ENCODE data around the gene LMO7.
"Not testable (repeated sequence)": the region's sequence is repeated elsewhere in the genome, so short reads cannot be mapped to it uniquely, and the experiment has no call there.

Gene LMO7

GRCh38 chr13:75695908-75696307 lies 59.8 kb downstream of the LMO7 start:
- in situ Hi-C loops (cut with HindIII; ENCODE audit: low sequenced_read_pairs) = loop anchor here (5.0 kb wide), 1 partner anchor 166 kb away; no protein-coding TSS in a partner anchor

GRCh38 chr13:75699062-75699461 lies 62.9 kb downstream of the LMO7 start:
- in situ Hi-C loops (cut with HindIII; ENCODE audit: low sequenced_read_pairs) = loop anchor here (5.0 kb wide), 1 partner anchor 163 kb away; no protein-coding TSS in a partner anchor

- in situ Hi-C loops (cut with HindIII; ENCODE audit: low sequenced_read_pairs) = loop anchor here (5.0 kb wide), 1 partner anchor 163 kb away; no protein-coding TSS in a partner anchor
Observed at GRCh38 chr13:75699717-75700116, 63.6 kb downstream of the LMO7 start.

DNA sequence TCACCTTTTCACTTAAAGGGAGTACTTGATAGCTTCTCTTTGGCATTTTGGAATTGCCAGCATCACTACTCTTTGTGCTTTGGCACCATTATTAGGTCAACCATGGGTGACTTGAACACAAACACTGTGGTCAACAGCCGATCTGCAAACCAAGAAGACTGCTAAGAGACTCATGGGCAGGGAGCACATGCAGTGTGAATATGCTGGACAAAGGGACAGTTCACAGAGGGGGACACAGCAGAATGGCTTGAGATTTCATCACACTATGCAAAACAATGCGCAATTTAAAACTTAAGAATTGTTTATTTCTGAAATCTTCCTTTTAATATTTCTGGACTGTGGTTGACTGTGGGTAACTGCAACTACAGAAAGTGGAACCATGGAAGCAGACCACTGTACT lies 64.4 kb downstream of the LMO7 start:
- in situ Hi-C loops (cut with HindIII; ENCODE audit: low sequenced_read_pairs) = no loop called here

- in situ Hi-C loops (cut with HindIII; ENCODE audit: low sequenced_read_pairs) = no loop called here
Observed at GRCh38 chr13:75702476-75702875, 66.3 kb downstream of the LMO7 start.

- in situ Hi-C loops (cut with HindIII; ENCODE audit: low sequenced_read_pairs) = no loop called here
Observed at GRCh38 chr13:75703769-75704168, 67.6 kb downstream of the LMO7 start.

GRCh38 chr13:75704194-75704926 lies 68.2 kb downstream of the LMO7 start:
- in situ Hi-C loops (cut with HindIII; ENCODE audit: low sequenced_read_pairs) = no loop called here

GRCh38 chr13:75704927-75705288 lies 68.8 kb downstream of the LMO7 start:
- in situ Hi-C loops (cut with HindIII; ENCODE audit: low sequenced_read_pairs) = no loop called here

DNA sequence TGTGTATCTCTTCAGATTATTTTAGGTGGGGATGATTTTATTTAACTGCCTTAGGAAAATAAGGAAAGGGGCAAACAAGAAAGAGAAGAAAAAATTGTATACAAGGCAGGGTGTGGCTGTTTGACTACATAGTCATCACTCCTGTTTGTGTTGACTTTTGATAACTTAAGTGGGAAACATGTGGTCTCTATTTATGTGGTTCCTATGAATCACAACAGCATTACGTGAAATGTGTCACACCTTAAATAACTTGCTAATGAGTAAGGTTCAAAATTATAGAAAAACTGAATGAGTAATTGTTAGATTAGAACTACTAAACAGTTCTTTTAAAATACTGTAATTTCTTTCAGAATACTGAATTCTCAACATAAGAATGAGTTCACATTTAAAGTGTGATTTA lies 69.3 kb downstream of the LMO7 start:
- in situ Hi-C loops (cut with HindIII; ENCODE audit: low sequenced_read_pairs) = no loop called here

DNA sequence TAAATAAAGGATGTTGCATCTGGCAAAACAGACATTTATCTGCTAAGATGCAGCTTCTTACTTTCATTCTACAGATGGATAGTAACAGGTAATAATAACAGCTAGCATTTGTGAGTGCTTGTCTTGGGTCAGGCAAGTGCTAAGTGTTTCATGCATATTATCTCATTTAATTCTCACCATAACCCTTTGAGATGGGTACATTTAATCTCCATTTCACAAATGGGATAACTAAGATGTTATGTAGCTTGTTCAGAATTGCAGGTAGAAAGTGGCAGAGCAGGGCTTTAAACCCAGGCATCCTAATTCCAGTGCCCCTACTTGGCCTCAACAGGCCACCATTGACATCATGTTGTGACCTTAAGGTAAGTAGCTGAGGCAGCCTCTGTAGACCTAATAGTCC lies 69.8 kb downstream of the LMO7 start:
- in situ Hi-C loops (cut with HindIII; ENCODE audit: low sequenced_read_pairs) = no loop called here

- in situ Hi-C loops (cut with HindIII; ENCODE audit: low sequenced_read_pairs) = no loop called here
Observed at GRCh38 chr13:75713852-75714251, 77.7 kb downstream of the LMO7 start.

- in situ Hi-C loops (cut with HindIII; ENCODE audit: low sequenced_read_pairs) = no loop called here
Observed at GRCh38 chr13:75715601-75716523, 79.7 kb downstream of the LMO7 start.

DNA sequence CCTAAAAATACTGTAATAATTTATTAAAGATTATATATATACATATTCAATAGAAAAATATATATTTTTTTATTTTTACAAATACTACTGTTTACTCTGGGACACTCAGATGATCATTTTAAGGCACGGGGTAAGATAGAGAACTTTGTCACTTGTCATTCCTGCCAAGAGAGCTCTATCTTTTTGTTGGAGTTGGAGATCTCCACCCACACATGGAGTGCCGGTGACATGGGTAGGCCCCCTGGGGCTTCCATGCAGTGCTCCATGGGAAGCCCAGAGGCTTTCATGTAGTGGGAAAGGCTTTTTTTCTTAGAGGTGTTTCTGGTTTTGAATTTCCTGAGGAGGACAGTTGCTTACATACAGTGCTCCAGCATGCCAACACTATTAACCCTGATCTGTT lies 81.4 kb downstream of the LMO7 start:
- in situ Hi-C loops (cut with HindIII; ENCODE audit: low sequenced_read_pairs) = no loop called here

GRCh38 chr13:75721307-75721706 lies 85.2 kb downstream of the LMO7 start:
- in situ Hi-C loops (cut with HindIII; ENCODE audit: low sequenced_read_pairs) = no loop called here

- in situ Hi-C loops (cut with HindIII; ENCODE audit: low sequenced_read_pairs) = no loop called here
Observed at GRCh38 chr13:75723901-75724300, 87.8 kb downstream of the LMO7 start.

- in situ Hi-C loops (cut with HindIII; ENCODE audit: low sequenced_read_pairs) = no loop called here
Observed at GRCh38 chr13:75724752-75725517, 88.8 kb downstream of the LMO7 start.

DNA sequence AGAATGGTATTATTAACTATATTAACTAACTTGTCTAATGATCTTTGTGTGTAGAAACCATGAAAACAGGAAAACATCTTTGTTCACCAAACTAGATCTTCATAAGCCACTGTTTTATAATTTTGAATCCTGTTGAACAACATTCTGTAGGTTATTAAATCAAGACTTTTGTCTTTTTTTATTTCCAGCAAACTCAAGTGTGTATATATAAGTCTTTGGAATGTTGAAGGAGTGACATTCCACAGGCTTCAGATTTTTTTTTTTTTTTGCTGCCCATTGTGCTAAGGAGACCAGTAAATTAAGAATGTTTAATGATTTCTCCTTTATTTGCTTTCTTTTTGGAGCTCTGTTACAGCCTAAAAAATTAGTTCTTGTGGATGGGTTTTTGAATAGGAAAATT lies 89.6 kb downstream of the LMO7 start:
- in situ Hi-C loops (cut with HindIII; ENCODE audit: low sequenced_read_pairs) = no loop called here

DNA sequence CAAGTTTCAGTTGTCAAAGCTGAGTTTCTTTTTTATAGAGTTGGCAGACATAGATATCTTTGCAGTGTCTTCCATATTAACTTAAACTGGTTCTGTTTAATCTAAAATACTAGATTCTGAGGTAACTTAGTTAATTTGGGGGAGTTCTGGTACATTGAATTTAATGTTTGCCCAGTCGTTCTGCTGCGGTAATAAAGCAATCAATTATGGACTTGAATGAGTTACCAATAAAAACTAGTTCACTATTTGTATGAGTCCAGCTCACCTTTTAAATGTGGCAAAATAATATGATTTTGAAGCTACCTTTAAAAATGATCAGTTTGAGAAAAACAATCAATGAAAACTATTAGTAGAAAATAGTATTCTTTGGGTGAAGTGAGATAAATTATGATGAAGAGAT lies 90.2 kb downstream of the LMO7 start:
- in situ Hi-C loops (cut with HindIII; ENCODE audit: low sequenced_read_pairs) = no loop called here

DNA sequence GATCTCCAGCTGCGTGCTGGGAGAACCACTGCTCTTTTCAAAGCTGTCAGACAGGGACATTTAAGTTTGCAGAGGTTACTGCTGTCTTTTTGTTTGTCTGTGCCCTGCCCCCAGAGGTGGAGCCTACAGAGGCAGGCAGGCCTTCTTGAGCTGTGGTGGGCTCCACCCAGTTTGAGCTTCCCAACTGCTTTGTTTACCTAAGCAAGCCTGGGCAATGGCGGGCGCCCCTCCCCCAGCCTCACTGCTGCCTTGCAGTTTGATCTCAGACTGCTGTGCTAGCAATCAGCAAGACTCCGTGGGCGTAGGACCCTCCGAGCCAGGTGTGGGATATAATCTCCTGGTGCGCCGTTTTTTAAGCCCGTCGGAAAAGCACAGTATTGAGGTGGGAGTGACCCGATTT lies 97.0 kb downstream of the LMO7 start:
- in situ Hi-C loops (cut with HindIII; ENCODE audit: low sequenced_read_pairs) = not testable (repeated sequence)

- in situ Hi-C loops (cut with HindIII; ENCODE audit: low sequenced_read_pairs) = no loop called here
Observed at GRCh38 chr13:75736173-75736572, 100.0 kb downstream of the LMO7 start.

DNA sequence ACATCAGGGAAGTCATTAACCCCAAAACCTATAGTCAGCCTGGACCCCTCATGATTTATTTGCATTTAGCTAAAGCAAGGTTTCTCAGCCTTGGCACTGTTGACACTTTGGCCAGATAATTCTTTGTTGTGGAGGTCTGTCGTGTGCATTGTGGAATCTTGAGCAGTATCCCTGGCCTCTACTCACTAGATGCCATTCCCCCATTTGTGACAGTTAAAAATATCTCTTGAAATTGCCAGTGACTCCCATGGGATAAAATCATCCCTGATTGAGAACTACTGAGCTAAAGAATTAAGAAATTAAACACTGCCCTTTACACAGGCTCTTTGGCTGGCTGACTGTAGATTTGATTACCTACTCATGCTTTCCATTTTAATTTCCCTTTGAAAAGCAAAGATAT lies 102.7 kb downstream of the LMO7 start:
- in situ Hi-C loops (cut with HindIII; ENCODE audit: low sequenced_read_pairs) = no loop called here
